HepG2 (cell line): Measurements from ENCODE around the gene CLCC1. TPM values are rescaled to one million over a fixed set of nuclear protein-coding genes. Genes with fewer than 3 reads are reported as not detected.
A peak's percentile ranks its signal among the peaks of the same experiment; 100 is the strongest.

Experiments
- ARHGAP35 ChIP-seq: sonication (generic); formaldehyde crosslinking; IDR thresholded peaks from 2 replicates; pipeline ENCODE4 v1.9.0; 2022; ENCODE audit warnings: mild to moderate bottlenecking, inconsistent platforms, moderate library complexity, missing genetic modification reagents, borderline replicate concordance
- GZF1 ChIP-seq: sonication (generic); formaldehyde crosslinking; IDR thresholded peaks from 2 replicates; pipeline ENCODE4 v1.5.1; 2020; ENCODE audit warnings: mild to moderate bottlenecking, missing genetic modification reagents
- HDAC1 ChIP-seq: sonication (generic); formaldehyde crosslinking; IDR thresholded peaks from 2 replicates; pipeline ENCODE4 v1.5.1; 2020; ENCODE audit warnings: mild to moderate bottlenecking, missing genetic modification reagents
- HES4 ChIP-seq: sonication (generic); formaldehyde crosslinking; IDR thresholded peaks from 2 replicates; pipeline ENCODE4 v1.9.0; 2021; ENCODE audit warnings: mild to moderate bottlenecking, missing genetic modification reagents, borderline replicate concordance
- KAT8 ChIP-seq: IDR thresholded peaks from 2 replicates; pipeline ENCODE4 v1.6.1; 2016; ENCODE audit warnings: missing genetic modification reagents, missing compliant biosample characterization
- KLF16 ChIP-seq, 2 experiments: sonication (generic) in 1 of 2; formaldehyde crosslinking in 1 of 2; IDR thresholded peaks; 2 replicates each; pipeline versions ENCODE4 v1.6.1 to v1.8.0; 2016 to 2023; ENCODE audit warnings: missing genetic modification reagents in 2 of 2, missing compliant biosample characterization in 1 of 2
- MAX ChIP-seq: IDR thresholded peaks from 2 replicates; pipeline ENCODE4 v1.6.1; 2012; ENCODE audit warnings: inconsistent platforms
- MBD4 ChIP-seq: IDR thresholded peaks from 2 replicates; pipeline ENCODE4 v1.6.1; 2012; ENCODE audit warnings: low read length, inconsistent platforms, borderline replicate concordance
- MED1 ChIP-seq: sonication (generic); formaldehyde crosslinking; IDR thresholded peaks from 2 replicates; pipeline ENCODE4 v1.4.0; 2020; ENCODE audit warnings: missing genetic modification reagents
- MYPOP ChIP-seq: sonication (generic); formaldehyde crosslinking; IDR thresholded peaks from 2 replicates; pipeline ENCODE4 v1.8.1; 2023; ENCODE audit warnings: mild to moderate bottlenecking, moderate library complexity, missing genetic modification reagents
- NRL ChIP-seq: sonication (generic); formaldehyde crosslinking; IDR thresholded peaks from 2 replicates; pipeline ENCODE4 v1.5.0; 2020; ENCODE audit warnings: missing genetic modification reagents, mild to moderate bottlenecking, moderate library complexity, borderline replicate concordance
- PRMT3 ChIP-seq: sonication (generic); formaldehyde crosslinking; IDR thresholded peaks from 2 replicates; pipeline ENCODE4 v1.8.1; 2022; ENCODE audit warnings: low read depth, mild to moderate bottlenecking, moderate library complexity, missing genetic modification reagents, borderline replicate concordance
- PRPF4 ChIP-seq: fragments of 200-400 bp; formaldehyde crosslinking; IDR thresholded peaks from 2 replicates; pipeline ENCODE4 v1.6.1; 2016; ENCODE audit warnings: low read length, low read depth; ENCODE audit not compliant: poor library complexity, severe bottlenecking
- RXRA ChIP-seq: sonication (generic); formaldehyde crosslinking; IDR thresholded peaks from 2 replicates; pipeline ENCODE4 v1.5.1; 2020; ENCODE audit warnings: missing genetic modification reagents
- SIX4 ChIP-seq: sonication (generic); formaldehyde crosslinking; IDR thresholded peaks from 2 replicates; pipeline ENCODE4 v1.4.0; 2020; ENCODE audit warnings: missing genetic modification reagents
- ZBTB26 ChIP-seq: IDR thresholded peaks from 2 replicates; pipeline ENCODE4 v1.6.1; 2016; ENCODE audit warnings: missing compliant biosample characterization, missing genetic modification reagents, borderline replicate concordance
- ZMAT5 ChIP-seq: sonication (generic); formaldehyde crosslinking; IDR thresholded peaks from 2 replicates; pipeline ENCODE4 v1.5.0; 2020; ENCODE audit warnings: mild to moderate bottlenecking, low read depth, missing genetic modification reagents, borderline replicate concordance
- ZNF224 ChIP-seq: sonication (generic); formaldehyde crosslinking; IDR thresholded peaks from 2 replicates; pipeline ENCODE4 v1.5.0; 2020; ENCODE audit warnings: mild to moderate bottlenecking, missing genetic modification reagents
- ZNF362 ChIP-seq: sonication (generic); formaldehyde crosslinking; IDR thresholded peaks from 2 replicates; pipeline ENCODE4 v1.4.0; 2020; ENCODE audit warnings: missing genetic modification reagents, mild to moderate bottlenecking, borderline replicate concordance
- ZNF382 ChIP-seq: sonication (generic); formaldehyde crosslinking; IDR thresholded peaks from 2 replicates; pipeline ENCODE4 v1.5.0; 2020; ENCODE audit warnings: missing genetic modification reagents, mild to moderate bottlenecking, borderline replicate concordance
- ZNF674 ChIP-seq: sonication (generic); formaldehyde crosslinking; IDR thresholded peaks from 2 replicates; pipeline ENCODE4 v1.5.0; 2020; ENCODE audit warnings: low read depth, mild to moderate bottlenecking, missing genetic modification reagents
- ZNF704 ChIP-seq: sonication (generic); formaldehyde crosslinking; IDR thresholded peaks from 2 replicates; pipeline ENCODE4 v1.8.1; 2023; ENCODE audit warnings: mild to moderate bottlenecking, inconsistent platforms, moderate library complexity, missing genetic modification reagents, borderline replicate concordance
- ZNF841 ChIP-seq: sonication (generic); formaldehyde crosslinking; IDR thresholded peaks from 2 replicates; pipeline ENCODE4 v1.8.1; 2023; ENCODE audit warnings: missing genetic modification reagents, borderline replicate concordance
- ZNF878 ChIP-seq: sonication (generic); formaldehyde crosslinking; IDR thresholded peaks from 2 replicates; pipeline ENCODE4 v1.8.1; 2023; ENCODE audit warnings: mild to moderate bottlenecking, missing genetic modification reagents, moderate library complexity
- polyA plus RNA-seq, 8 experiments: library from polyadenylated mRNA; depleted of rRNA in 3 of 8; stranded (reverse) in 7 of 8; unstranded in 1 of 8; fragments of >200 nt; fragmentation: Illumina TruSeq in 4 of 8; extraction: Trizol in 4 of 8; gene quantifications; 2 replicates each; pipeline versions ENCODE4 v1.2.1 to v1.2.3, GENCODE V29; 2011 to 2016; ENCODE audit warnings: low read depth in 4 of 8, missing spikeins in 1 of 8, mixed read lengths in 1 of 8; ENCODE audit not compliant: insufficient read depth in 1 of 8
- total RNA-seq, 5 experiments: library from RNA; depleted of rRNA; stranded (reverse); fragments of >200 nt; fragmentation: Illumina TruSeq; extraction: Trizol; gene quantifications; 2 replicates each; pipeline ENCODE4 v1.2.3, GENCODE V29; 2016; ENCODE audit warnings: low read depth in 1 of 5

The CLCC1 gene
- total and polyA plus RNA-seq, 2 of the 13 experiments (the other 11 are each of a cell fraction or from before 2014, with no cell fraction given), result 16.0 to 25.8 TPM

- no peak for TF ChIP-seq SIX4
- no peak for TF ChIP-seq ZNF382 (CRISPR knock-in tag)
- TF ChIP-seq ZNF878, result peak; percentile 78
- TF ChIP-seq NRL (CRISPR knock-in tag), result peak; percentile 44; the same call in 1 of the 2 replicates
- TF ChIP-seq HES4 (CRISPR knock-in tag), result peak; percentile 85; the same call in 1 of the 2 replicates
- no peak for TF ChIP-seq ZMAT5 (CRISPR knock-in tag)
- peak; percentile 64; the same call in 1 of the 2 replicates for TF ChIP-seq RXRA
- TF ChIP-seq ZBTB26, result peak; percentile 54; the same call in 1 of the 2 replicates
- no peak for TF ChIP-seq PRPF4
- no peak for TF ChIP-seq MBD4
- TF ChIP-seq ZNF674 (CRISPR knock-in tag), result no peak
- no peak for TF ChIP-seq ZNF841
- peak; percentile 86 for TF ChIP-seq HDAC1 (CRISPR knock-in tag)
- peak; percentile 95 for TF ChIP-seq MYPOP
- TF ChIP-seq GZF1 (CRISPR knock-in tag), result no peak
- TF ChIP-seq ZNF224 (CRISPR knock-in tag), result no peak
- peak; percentile 83; the same call in 1 of the 2 replicates for TF ChIP-seq PRMT3 (CRISPR knock-in tag)
- peak; percentile 62; the same call in 1 of the 2 replicates for TF ChIP-seq ZNF704
- peak in 1 of 2 experiments; percentile 59; a peak in 1 of 4 replicates for TF ChIP-seq KLF16 (CRISPR knock-in tag; IDR thresholded peaks at IDR 0.05)
- TF ChIP-seq ZNF362 (CRISPR knock-in tag), result no peak
- peak; percentile 88; the same call in 1 of the 2 replicates for TF ChIP-seq ARHGAP35 (CRISPR knock-in tag)
- peak; percentile 95 for TF ChIP-seq MAX
- TF ChIP-seq KAT8 (CRISPR knock-in tag), result peak; percentile 88
- TF ChIP-seq MED1 (CRISPR knock-in tag), result peak; percentile 74
Observed at GRCh38 chr1:108963052-108963686, at the start of gene CLCC1 (continued).
